WTC11 (cell line): ENCODE measurements around the gene PLA2G12A. TPM values are rescaled to one million over a fixed set of nuclear protein-coding genes. Genes with fewer than 3 reads are reported as not detected.

Experiments
- AR ChIP-seq: fragments of 250-450 bp; sonication (Bioruptor Pico); IDR thresholded peaks from 2 replicates; pipeline ENCODE4 v1.9.0; 2021; ENCODE audit warnings: mild to moderate bottlenecking
- ARID4B ChIP-seq: sonication (generic); formaldehyde crosslinking; IDR thresholded peaks from 2 replicates; pipeline ENCODE4 v1.8.0; 2023; ENCODE audit warnings: missing genetic modification reagents, mild to moderate bottlenecking, borderline replicate concordance
- ATF1 ChIP-seq: sonication (generic); formaldehyde crosslinking; IDR thresholded peaks from 2 replicates; pipeline ENCODE4 v1.8.1; 2023; ENCODE audit warnings: mild to moderate bottlenecking, moderate library complexity, missing genetic modification reagents
- EMX1 ChIP-seq: fragments of 250-450 bp; sonication (Bioruptor Pico); IDR thresholded peaks from 2 replicates; pipeline ENCODE4 v1.8.0; 2021; ENCODE audit warnings: mild to moderate bottlenecking
- FOXP1 ChIP-seq: sonication (generic); formaldehyde crosslinking; IDR thresholded peaks from 2 replicates; pipeline ENCODE4 v1.8.0; 2022; ENCODE audit warnings: missing genetic modification reagents, mild to moderate bottlenecking, moderate library complexity, borderline replicate concordance
- MYBL2 ChIP-seq: sonication (generic); formaldehyde crosslinking; IDR thresholded peaks from 2 replicates; pipeline ENCODE4 v1.8.1; 2023; ENCODE audit warnings: mild to moderate bottlenecking, moderate library complexity, missing genetic modification reagents
- NFYB ChIP-seq: sonication (generic); formaldehyde crosslinking; conservative IDR thresholded peaks from 2 replicates; pipeline ENCODE4 v1.8.0; 2022; ENCODE audit warnings: low read depth, missing genetic modification reagents
- NR1H2 ChIP-seq: sonication (generic); formaldehyde crosslinking; IDR thresholded peaks from 2 replicates; pipeline ENCODE4 v1.9.0; 2021; ENCODE audit warnings: mild to moderate bottlenecking, moderate library complexity, missing genetic modification reagents
- NR2C2 ChIP-seq: sonication (generic); formaldehyde crosslinking; IDR thresholded peaks from 2 replicates; pipeline ENCODE4 v1.8.0; 2022; ENCODE audit warnings: mild to moderate bottlenecking, missing genetic modification reagents
- STAT6 ChIP-seq: sonication (generic); formaldehyde crosslinking; conservative IDR thresholded peaks from 2 replicates; pipeline ENCODE4 v1.8.1; 2023; ENCODE audit warnings: mild to moderate bottlenecking, low read depth, missing genetic modification reagents, moderate library complexity
- ZNF232 ChIP-seq: sonication (generic); formaldehyde crosslinking; IDR thresholded peaks from 2 replicates; pipeline ENCODE4 v1.8.0; 2022; ENCODE audit warnings: mild to moderate bottlenecking, missing genetic modification reagents
- ZNF423 ChIP-seq: fragments of 250-450 bp; sonication (Bioruptor Pico); IDR thresholded peaks from 2 replicates; pipeline ENCODE4 v2.1.2; 2022; ENCODE audit warnings: mild to moderate bottlenecking, moderate library complexity
- ZSCAN18 ChIP-seq: fragments of 250-450 bp; sonication (Bioruptor Pico); IDR thresholded peaks from 2 replicates; pipeline ENCODE4 v2.1.2; 2022; ENCODE audit warnings: mild to moderate bottlenecking, moderate library complexity
- total RNA-seq: library from RNA; stranded (reverse); gene quantifications from 3 replicates; pipeline ENCODE4 v1.2.3, GENCODE V29; 2021
- TF ChIP-seq, protein P1 (sequence below): sonication (generic); formaldehyde crosslinking; IDR thresholded peaks from 2 replicates; pipeline ENCODE4 v1.8.1; 2022; ENCODE audit warnings: mild to moderate bottlenecking, moderate library complexity, missing genetic modification reagents
- TF ChIP-seq, protein P2 (sequence below): sonication (generic); formaldehyde crosslinking; IDR thresholded peaks from 2 replicates; pipeline ENCODE4 v1.8.0; 2022; ENCODE audit warnings: mild to moderate bottlenecking, missing genetic modification reagents
- TF ChIP-seq, protein P3 (sequence below): sonication (generic); formaldehyde crosslinking; IDR thresholded peaks from 2 replicates; pipeline ENCODE4 v1.8.1; 2022; ENCODE audit warnings: mild to moderate bottlenecking, missing genetic modification reagents, moderate library complexity, borderline replicate concordance
- TF ChIP-seq, protein P4 (sequence below): sonication (generic); formaldehyde crosslinking; IDR thresholded peaks from 2 replicates; pipeline ENCODE4 v1.8.0; 2022; ENCODE audit warnings: missing genetic modification reagents

Gene PLA2G12A
- total RNA-seq, 1 experiment from 2014 or later: 47.3 TPM

GRCh38 chr4:109729718-109730618 lies at the start of gene PLA2G12A (continued):
- no peak for TF ChIP-seq STAT6 (CRISPR knock-in tag)
- 0 out of 2 replicates have a peak, but pooled peaks have one; percentile 7 for TF ChIP-seq ATF1
- TF ChIP-seq, protein P1, sequence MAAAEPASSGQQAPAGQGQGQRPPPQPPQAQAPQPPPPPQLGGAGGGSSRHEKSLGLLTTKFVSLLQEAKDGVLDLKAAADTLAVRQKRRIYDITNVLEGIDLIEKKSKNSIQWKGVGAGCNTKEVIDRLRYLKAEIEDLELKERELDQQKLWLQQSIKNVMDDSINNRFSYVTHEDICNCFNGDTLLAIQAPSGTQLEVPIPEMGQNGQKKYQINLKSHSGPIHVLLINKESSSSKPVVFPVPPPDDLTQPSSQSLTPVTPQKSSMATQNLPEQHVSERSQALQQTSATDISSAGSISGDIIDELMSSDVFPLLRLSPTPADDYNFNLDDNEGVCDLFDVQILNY: peak; percentile 64; the same call in 1 of the 2 replicates
- 0 out of 2 replicates have a peak, but pooled peaks have one; percentile 46 for TF ChIP-seq NR2C2 (CRISPR knock-in tag)
- no peak for TF ChIP-seq MYBL2
- TF ChIP-seq NR1H2 (CRISPR knock-in tag): no peak
- TF ChIP-seq, protein P2, sequence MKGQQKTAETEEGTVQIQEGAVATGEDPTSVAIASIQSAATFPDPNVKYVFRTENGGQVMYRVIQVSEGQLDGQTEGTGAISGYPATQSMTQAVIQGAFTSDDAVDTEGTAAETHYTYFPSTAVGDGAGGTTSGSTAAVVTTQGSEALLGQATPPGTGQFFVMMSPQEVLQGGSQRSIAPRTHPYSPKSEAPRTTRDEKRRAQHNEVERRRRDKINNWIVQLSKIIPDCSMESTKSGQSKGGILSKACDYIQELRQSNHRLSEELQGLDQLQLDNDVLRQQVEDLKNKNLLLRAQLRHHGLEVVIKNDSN (CRISPR knock-in tag): peak; percentile 73
- TF ChIP-seq, protein P3, sequence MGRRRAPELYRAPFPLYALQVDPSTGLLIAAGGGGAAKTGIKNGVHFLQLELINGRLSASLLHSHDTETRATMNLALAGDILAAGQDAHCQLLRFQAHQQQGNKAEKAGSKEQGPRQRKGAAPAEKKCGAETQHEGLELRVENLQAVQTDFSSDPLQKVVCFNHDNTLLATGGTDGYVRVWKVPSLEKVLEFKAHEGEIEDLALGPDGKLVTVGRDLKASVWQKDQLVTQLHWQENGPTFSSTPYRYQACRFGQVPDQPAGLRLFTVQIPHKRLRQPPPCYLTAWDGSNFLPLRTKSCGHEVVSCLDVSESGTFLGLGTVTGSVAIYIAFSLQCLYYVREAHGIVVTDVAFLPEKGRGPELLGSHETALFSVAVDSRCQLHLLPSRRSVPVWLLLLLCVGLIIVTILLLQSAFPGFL (CRISPR knock-in tag): no peak
- TF ChIP-seq ZNF232: 0 out of 2 replicates have a peak, but pooled peaks have one; percentile 37
- TF ChIP-seq, protein P4, sequence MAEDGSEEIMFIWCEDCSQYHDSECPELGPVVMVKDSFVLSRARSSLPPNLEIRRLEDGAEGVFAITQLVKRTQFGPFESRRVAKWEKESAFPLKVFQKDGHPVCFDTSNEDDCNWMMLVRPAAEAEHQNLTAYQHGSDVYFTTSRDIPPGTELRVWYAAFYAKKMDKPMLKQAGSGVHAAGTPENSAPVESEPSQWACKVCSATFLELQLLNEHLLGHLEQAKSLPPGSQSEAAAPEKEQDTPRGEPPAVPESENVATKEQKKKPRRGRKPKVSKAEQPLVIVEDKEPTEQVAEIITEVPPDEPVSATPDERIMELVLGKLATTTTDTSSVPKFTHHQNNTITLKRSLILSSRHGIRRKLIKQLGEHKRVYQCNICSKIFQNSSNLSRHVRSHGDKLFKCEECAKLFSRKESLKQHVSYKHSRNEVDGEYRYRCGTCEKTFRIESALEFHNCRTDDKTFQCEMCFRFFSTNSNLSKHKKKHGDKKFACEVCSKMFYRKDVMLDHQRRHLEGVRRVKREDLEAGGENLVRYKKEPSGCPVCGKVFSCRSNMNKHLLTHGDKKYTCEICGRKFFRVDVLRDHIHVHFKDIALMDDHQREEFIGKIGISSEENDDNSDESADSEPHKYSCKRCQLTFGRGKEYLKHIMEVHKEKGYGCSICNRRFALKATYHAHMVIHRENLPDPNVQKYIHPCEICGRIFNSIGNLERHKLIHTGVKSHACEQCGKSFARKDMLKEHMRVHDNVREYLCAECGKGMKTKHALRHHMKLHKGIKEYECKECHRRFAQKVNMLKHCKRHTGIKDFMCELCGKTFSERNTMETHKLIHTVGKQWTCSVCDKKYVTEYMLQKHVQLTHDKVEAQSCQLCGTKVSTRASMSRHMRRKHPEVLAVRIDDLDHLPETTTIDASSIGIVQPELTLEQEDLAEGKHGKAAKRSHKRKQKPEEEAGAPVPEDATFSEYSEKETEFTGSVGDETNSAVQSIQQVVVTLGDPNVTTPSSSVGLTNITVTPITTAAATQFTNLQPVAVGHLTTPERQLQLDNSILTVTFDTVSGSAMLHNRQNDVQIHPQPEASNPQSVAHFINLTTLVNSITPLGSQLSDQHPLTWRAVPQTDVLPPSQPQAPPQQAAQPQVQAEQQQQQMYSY (CRISPR knock-in tag): no peak
- TF ChIP-seq ZNF423 (CRISPR knock-in tag): peak; percentile 30; the same call in 1 of the 2 replicates
- peak; percentile 53; the same call in 1 of the 2 replicates for TF ChIP-seq FOXP1
- TF ChIP-seq NFYB: 0 out of 2 replicates have a peak, but pooled peaks have one; percentile 5
- no peak for TF ChIP-seq ZSCAN18 (CRISPR knock-in tag)
- no peak for TF ChIP-seq AR
- TF ChIP-seq EMX1: no peak
- 0 out of 2 replicates have a peak, but pooled peaks have one; percentile 71 for TF ChIP-seq ARID4B
